T-helper 1 cell treated with Interleukin-12 subunit alpha and Interleukin-12 subunit beta and Interleukin-4 antibody, amounts not matched to agents 30 ng/mL and 1 ng/mL, for 36 hours (primary cell): ENCODE results near the gene ZSWIM1. TPM values are rescaled to one million over a fixed set of nuclear protein-coding genes. Genes with fewer than 3 reads are reported as not detected.

ENCODE experiments used
- intact Hi-C: fragments of 100-400 bp; cut with micrococcal nuclease; formaldehyde crosslinking; loops from one replicate; pipeline ENCODE4 v1.15.1; 2024
- total RNA-seq: library from RNA; stranded (reverse); gene quantifications from 2 replicates; pipeline ENCODE4 v1.2.3, GENCODE V29; 2022

The ZSWIM1 gene
- total RNA-seq, 1 donor from 2014 or later = 6.6 TPM

GRCh38 chr20:45925821-45926506 is 44.9 kb downstream of the ZSWIM1 start:
- intact Hi-C loops = no loop called here

DNA sequence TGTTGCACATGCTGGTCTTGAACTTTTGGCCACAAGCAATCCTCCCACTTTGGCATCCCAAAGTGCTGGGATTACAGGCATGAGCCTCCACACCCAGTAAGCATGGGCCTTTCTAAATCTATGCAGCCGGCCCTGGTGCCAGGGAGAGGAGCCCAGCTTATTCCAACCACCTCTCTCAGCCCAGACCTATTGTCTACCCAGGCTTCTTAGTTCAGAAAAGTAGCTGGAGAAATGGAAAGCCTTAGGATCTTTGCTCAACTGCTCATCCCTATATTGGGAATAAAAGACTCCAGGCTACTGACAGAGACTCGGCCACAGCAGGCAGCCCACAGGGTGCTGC is 45.7 kb downstream of the ZSWIM1 start:
- intact Hi-C loops = no loop called here

GRCh38 chr20:45927071-45927878 is 46.2 kb downstream of the ZSWIM1 start:
- intact Hi-C loops = no loop called here

GRCh38 chr20:45931680-45932079 is 50.7 kb downstream of the ZSWIM1 start:
- intact Hi-C loops = loop anchor here (5.0 kb wide), 2 partner anchors 964 to 1416 kb away; partner anchors contain the start of gene STK4

DNA sequence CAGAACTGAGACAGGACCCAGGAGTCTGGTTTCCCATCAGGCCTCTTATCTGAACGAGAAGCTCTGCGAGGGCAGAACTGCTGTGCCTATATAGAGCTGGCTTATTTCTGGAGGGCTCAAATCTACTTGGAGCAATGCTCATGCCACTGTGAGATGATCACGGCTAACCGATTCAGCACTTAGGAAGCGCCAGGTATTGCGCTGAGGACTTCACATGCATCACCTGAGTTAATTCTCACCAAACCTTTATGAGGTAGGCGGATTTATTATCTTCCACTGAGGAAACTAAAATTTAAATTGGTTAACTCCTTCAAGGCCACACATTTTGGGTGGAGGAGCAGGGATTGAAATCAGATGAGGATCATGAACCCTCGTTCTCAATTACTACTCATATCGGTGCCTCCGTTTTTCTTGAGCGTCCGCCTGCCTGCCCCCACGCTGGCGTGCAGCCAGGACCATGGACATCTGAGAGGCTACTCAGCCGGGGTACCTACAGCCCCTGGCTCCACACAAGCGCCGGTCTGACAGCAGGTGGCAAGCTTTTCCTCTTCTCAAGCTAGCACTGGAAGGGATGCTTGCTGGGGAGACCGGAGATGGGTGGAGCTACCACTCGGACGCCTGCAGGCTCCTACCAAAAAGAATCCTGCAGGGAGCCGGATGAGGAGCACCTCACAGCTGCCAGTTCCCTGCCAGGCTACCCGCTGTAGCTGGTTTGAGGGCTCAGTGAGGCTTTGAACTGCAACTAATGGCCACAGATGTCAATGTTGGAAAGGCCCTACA is 52.4 kb downstream of the ZSWIM1 start:
- intact Hi-C loops = loop anchor here (1.0 to 5.0 kb wide), 6 partner anchors 42 to 1414 kb away; partner anchors contain the start of genes CTSA, DNTTIP1, NEURL2 and STK4

DNA sequence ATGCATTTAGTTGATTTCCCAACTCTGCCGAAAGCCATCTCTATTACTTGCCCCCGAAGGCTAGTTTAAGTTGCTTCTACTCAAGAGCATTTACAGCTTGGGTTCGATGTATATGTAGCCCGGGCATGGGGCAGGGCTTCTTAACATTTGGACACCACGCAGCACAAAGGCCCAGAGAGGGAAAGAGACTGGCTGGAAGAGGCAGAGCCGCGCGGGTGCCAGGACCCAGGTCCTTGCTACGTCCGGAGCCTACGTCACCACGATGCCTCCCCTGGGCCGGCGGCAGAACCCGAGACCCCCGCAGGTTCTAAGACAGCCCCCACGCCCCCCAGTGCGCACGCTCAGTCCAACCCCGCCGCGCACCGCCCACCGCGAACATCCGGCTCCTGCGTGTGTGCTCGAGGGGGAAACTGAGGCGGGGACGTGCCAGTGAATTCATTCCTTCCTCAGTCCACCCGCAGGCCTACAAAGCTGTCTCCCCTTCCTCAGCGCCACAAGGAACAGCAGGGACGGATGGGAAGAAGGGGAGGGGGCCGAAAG is 53.1 kb downstream of the ZSWIM1 start:
- intact Hi-C loops = loop anchor here (1.0 to 5.0 kb wide), 6 partner anchors 43 to 1413 kb away; partner anchors contain the start of genes CTSA, DNTTIP1, NEURL2 and STK4

Other genes starting within 250 kb of the ZSWIM1 start
- gene WFDC9, start 249.9 kb upstream of the ZSWIM1 start, total RNA-seq = not detected in 2 replicates
- gene WFDC11, start 211.0 kb upstream of the ZSWIM1 start, total RNA-seq = not detected in 2 replicates
- not detected in 2 replicates for gene WFDC13, start 179.2 kb upstream of the ZSWIM1 start, total RNA-seq
- not detected in 2 replicates for gene WFDC10B, start 176.2 kb upstream of the ZSWIM1 start, total RNA-seq
- gene SPINT4, start 158.9 kb upstream of the ZSWIM1 start, total RNA-seq = not detected in 2 replicates
- not detected in 2 replicates for gene WFDC3, start 89.3 kb upstream of the ZSWIM1 start, total RNA-seq
- gene DNTTIP1, start 89.3 kb upstream of the ZSWIM1 start, total RNA-seq = 32.2 and 33.6 TPM in 2 replicates
- gene UBE2C, start 68.6 kb upstream of the ZSWIM1 start, total RNA-seq = 132 and 140 TPM in 2 replicates
- gene TNNC2, start 53.9 kb upstream of the ZSWIM1 start, total RNA-seq = not detected in 2 replicates
- 0.24 and 0.59 TPM in 2 replicates for gene SNX21, start 47.4 kb upstream of the ZSWIM1 start, total RNA-seq
- 33.9 TPM in 2 replicates for gene ACOT8, start 23.8 kb upstream of the ZSWIM1 start, total RNA-seq
- 6.4 and 7.4 TPM in 2 replicates for gene ZSWIM3, start 23.6 kb upstream of the ZSWIM1 start, total RNA-seq
- 0.49 and 0.76 TPM in 2 replicates for gene SPATA25, start 6.4 kb downstream of the ZSWIM1 start, total RNA-seq
- 1.5 TPM in 2 replicates for gene NEURL2, start 10.0 kb downstream of the ZSWIM1 start, total RNA-seq
- gene CTSA, start 10.1 kb downstream of the ZSWIM1 start, total RNA-seq = 71.3 and 72.3 TPM in 2 replicates
- 0.49 and 0.88 TPM in 2 replicates for gene PLTP, start 30.9 kb downstream of the ZSWIM1 start, total RNA-seq
- 42.8 and 42.9 TPM in 2 replicates for gene PCIF1, start 53.5 kb downstream of the ZSWIM1 start, total RNA-seq
- 42.0 and 43.3 TPM in 2 replicates for gene ZNF335, start 91.0 kb downstream of the ZSWIM1 start, total RNA-seq
- 1.5 and 1.7 TPM in 2 replicates for gene MMP9, start 127.7 kb downstream of the ZSWIM1 start, total RNA-seq
- 0.49 and 0.88 TPM in 2 replicates for gene SLC12A5, start 148.0 kb downstream of the ZSWIM1 start, total RNA-seq
- 36.5 and 40.2 TPM in 2 replicates for gene NCOA5, start 208.7 kb downstream of the ZSWIM1 start, total RNA-seq
- gene CD40, start 237.1 kb downstream of the ZSWIM1 start, total RNA-seq = 1.7 and 3.2 TPM in 2 replicates